Skin of body (tissue), 2 donors: ENCODE data around the gene CA6. TPM values are rescaled to one million over a fixed set of nuclear protein-coding genes. Genes with fewer than 3 reads are reported as not detected.
"Not testable (repeated sequence)": the region's sequence is repeated elsewhere in the genome, so short reads cannot be mapped to it uniquely, and the experiment has no call there.

Experiments used
- DNase-seq: peaks from one replicate; lab custom pipeline; 2025; lab: John Stamatoyannopoulos, UW
- total RNA-seq: library from RNA; depleted of rRNA; stranded (reverse); fragments of >200 nt; gene quantifications from one replicate; pipeline ENCODE4 v1.2.3, GENCODE V29; 2014

Gene CA6
- total RNA-seq, 1 donor from 2014 or later, result 4.8 TPM

DNA sequence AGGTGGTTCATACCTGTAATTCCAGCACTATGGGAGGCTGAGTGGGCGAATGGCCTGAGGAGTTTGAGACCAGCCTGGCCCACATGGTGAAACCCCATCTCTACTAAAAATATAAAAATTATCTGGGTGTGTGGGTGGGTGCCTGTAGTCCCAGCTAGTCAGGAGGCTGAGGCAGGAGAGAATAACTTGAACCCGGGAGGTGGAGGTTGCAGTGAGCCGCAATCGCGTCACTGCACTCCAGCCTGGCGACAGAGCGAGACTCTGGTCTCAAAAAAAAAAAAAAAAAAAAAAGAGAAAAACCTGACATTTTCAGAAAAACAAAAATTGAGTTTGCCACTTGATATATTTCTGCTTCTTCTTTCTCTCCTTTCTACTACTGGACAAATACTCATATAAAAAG is 24.3 kb downstream of the CA6 start:
- no peak for DNase-seq

DNA sequence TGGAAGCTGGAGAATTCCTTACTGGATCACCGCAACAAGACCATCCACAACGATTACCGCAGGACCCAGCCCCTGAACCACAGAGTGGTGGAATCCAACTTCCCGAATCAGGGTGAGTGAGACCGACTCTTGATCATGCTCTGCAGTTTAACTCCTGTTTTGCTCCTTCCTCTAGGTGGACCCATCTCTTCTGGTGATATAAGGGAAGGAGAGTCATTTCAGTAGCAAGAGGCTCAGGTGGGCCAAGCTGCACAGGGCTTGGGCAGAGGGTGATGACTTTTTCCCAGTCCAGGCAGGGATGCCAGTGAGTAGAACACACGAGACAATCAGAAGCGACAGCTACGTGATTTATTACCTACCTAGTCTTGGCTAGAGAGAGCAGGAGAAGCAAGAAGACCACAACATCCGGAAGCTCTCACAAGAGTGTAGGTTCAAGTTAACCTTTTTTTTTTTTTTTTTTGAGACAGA is 25.2 kb downstream of the CA6 start:
- no peak for DNase-seq

GRCh38 chr1:8974551-8974950 is 28.9 kb downstream of the CA6 start:
- no peak for DNase-seq

- no peak for DNase-seq
Measured at GRCh38 chr1:8976338-8976737, 30.7 kb downstream of the CA6 start.

- no peak for DNase-seq
Measured at GRCh38 chr1:8976896-8977450, 31.3 kb downstream of the CA6 start.

GRCh38 chr1:8980656-8981055 is 35.0 kb downstream of the CA6 start:
- no peak for DNase-seq

DNA sequence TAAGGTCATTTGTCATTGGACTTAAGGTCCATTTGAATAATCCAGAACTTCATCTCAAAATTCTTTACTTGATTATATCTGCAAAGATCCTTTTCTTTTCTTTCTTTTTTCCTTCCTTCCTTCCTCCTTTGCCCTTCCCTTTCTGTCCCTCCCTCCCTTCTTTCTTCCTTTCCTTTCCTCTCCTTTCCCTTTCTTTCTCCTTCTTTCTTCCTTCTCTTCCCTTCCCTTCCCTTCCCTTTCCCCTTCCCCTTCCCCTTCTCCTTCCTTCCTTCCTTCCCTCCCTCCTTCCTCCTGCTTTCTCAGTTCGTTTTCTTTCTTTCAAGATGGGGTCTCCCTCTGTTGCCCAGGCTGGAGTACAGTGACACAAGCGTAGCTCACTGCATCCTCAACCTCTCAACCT is 35.5 kb downstream of the CA6 start:
- DNase-seq, result no peak

- DNase-seq, result no peak
Measured at GRCh38 chr1:8984203-8984602, 38.5 kb downstream of the CA6 start.

DNA sequence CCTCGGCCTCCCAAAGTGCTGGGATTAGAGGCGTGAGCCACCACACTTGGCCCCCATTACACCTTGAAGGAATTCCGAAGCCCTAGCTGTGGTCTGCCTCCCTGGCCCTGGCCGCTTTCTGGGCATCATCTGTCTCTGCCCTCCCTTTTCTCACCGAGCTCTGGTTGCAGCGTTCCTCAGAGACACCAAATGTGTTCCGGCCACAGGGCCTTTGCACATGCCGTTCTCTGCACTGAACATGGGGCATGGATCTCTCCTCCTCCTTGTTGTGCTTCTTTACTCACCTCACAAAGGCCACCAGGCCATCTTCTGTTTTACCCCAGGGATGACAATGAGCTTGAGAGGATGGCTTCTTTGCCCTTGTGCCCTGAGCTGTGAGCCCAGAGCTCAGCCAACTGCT is 39.3 kb downstream of the CA6 start:
- no peak for DNase-seq

GRCh38 chr1:8985915-8986813 is 40.5 kb downstream of the CA6 start:
- DNase-seq, result no peak

- DNase-seq, result no peak
Measured at GRCh38 chr1:8986814-8987190, 41.1 kb downstream of the CA6 start.

GRCh38 chr1:8987881-8988617 is 42.4 kb downstream of the CA6 start:
- no peak for DNase-seq

- DNase-seq, result no peak
Measured at GRCh38 chr1:8988618-8988967, 42.9 kb downstream of the CA6 start.

- no peak for DNase-seq
Measured at GRCh38 chr1:8989061-8989460, 43.4 kb downstream of the CA6 start.

- DNase-seq, result no peak
Measured at GRCh38 chr1:8989821-8990220, 44.2 kb downstream of the CA6 start.

DNA sequence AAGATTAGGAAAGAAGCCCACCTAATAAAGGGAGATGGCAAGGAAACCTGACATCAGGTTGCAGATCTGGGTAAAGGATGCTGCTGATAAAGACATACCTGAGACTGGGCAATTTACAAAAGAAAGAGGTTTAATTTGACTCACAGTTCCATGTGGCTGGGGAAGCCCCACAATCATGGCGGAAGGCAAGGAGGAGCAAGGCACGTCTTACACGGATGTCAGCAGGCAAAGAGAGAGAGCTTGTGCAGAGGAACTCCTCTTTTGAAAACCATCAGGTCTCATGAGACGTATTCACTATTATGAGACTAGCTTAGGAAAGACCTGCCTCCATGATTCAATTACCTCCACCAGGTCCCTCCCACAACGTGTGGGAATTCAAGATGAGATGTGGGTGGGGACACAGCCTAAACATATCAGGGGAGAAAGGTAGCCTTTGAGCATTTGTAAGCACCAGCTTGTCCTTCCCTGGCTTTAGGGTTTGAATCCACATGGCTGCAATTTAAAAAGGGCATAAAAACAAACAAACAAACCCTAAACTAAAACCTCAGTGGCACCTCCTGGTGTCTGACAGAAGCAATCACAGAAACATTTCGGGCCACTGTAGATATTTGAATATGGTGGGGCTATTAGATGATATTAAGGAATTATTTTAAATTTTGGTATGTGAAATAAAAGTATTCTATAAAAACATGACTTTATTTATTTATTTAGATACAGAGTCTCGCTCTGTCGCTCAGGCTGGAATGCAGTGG is 47.4 kb downstream of the CA6 start:
- no peak for DNase-seq

DNA sequence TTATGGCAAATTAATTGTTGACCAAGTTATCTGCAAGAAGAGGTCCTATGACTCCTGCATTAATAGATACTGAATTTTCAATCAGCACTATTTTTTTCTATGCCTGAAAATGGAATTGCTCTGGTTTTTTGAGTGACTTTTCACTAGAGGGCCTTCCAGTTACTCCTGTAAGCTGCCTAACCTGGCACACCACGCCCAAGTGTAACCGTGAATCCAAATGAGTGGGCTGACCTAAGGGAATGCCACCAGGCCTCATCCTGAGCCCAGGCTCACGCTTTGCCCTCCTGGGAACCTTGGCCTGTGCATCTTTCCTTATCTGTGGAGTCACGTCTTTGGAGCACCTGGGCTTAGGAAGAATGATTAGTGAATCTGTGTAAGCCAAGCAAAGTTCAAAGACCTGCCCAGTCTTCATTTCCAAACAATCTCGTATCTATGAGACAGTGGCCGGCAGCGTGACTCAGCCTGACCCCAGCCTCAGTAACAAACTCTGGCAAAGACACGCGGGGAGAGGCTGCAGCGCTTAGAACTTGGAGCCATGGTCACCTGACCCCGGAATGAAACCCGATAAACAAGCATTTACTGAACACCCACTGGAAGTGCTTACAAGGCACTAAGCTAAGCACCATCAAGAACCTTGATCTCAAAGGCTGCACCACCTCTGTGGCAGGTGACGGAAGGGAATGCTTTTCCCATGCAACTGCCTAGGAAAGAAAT is 48.5 kb downstream of the CA6 start:
- not testable (repeated sequence) for DNase-seq

DNA sequence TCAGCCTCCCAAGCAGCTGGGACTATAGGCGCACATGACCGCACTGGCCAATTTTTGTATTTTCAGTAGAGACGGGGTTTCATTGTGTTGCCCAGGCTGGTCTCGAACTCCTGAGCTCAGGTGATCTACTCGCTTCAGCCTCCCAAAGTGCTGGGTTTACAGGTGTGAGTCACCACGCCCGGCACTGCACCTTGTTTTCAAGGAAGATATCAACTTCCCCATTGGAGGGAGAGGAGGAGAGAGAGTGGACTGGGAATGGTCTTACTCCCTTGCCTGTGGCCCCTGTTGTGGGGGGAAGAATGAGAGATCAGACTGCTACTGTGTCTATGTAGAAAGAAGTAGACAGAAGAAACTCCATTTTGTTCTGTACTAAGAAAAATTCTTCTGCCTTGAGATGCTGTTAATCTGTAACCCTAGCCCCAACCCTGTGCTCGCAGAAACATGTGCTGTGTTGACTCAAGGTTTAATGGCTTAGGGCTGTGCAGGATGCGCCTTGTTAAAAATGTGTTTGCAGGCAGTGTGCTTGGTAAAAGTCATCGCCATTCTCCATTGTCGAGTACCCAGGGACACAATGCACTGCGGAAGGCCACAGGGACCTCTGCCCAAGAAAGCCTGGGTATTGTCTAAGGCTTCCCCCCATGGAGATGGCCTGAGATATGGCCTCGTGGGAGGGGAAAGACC is 56.0 kb downstream of the CA6 start:
- not testable (repeated sequence) for DNase-seq

- DNase-seq, result not testable (repeated sequence)
Measured at GRCh38 chr1:9002215-9002560, 56.5 kb downstream of the CA6 start.

DNA sequence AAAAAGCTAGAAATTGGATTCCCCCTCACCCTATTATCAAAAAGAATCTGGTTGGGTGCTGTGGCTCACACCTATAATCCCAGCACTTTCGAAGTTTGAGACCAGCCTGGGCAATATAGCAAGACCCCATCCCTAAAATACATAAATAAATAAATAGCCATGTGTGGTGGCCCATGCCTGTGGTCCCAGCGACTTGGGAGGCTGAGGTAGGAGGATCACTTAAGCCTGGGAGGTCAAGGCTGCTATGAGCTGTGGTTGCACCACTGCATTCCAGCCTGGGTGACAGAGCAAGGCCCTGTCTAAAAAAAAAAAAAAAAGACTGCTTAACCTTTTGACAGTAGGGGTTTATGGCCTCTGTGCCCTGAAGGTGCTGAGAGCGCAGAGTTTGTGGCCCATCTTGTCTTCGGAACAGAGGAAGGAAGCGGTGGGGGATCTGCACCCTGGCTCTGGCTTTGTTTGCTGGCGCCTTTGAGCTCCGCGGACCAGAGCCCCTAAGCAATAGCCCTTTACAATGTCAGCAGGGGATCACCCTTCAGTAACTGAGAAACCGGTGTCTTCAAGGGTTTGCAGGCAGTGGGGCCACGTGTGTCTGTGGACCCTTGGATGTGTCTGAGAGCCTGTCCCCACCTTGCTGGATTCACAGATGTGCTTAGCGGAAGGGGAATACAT is 58.5 kb downstream of the CA6 start:
- DNase-seq, result no peak
